ENCODE data around the gene CD79B.
A peak's percentile ranks its signal among the peaks of the same experiment; 100 is the strongest.
"Not testable (repeated sequence)": the region's sequence is repeated elsewhere in the genome, so short reads cannot be mapped to it uniquely, and the experiment has no call there.

Gene CD79B

DNA sequence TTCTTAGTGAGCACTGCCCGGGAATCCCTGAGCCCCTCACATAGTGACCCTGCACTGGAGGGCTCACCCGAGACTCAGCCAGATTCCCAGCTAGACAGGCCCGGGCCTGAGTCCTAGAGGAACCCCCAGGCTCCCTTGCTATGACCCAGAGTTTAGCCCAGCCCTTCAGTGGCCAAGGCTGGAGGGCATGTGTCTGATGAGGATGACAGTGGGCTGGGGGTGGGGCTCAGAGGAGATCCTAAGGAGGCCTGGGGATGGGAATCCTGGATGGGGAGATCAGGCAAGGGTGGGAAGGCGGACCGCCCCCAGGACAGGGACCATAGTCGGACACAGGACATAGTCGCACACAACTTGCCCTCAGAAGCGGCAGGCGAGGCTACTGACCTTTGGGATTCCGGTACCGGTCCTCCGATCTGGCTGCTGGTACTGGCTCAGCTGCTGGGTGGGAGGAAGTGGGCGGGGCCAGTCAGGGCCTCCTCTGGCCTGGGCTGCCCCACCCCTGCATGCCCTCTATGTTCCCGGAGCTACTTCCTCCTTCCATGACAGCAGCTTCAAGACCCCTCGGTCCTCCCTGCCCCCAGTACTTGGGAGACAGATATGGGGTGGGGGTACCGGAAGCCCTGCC lies 1.1 kb downstream of the CD79B start:
- DNase-seq, result peak; percentile 82

DNA sequence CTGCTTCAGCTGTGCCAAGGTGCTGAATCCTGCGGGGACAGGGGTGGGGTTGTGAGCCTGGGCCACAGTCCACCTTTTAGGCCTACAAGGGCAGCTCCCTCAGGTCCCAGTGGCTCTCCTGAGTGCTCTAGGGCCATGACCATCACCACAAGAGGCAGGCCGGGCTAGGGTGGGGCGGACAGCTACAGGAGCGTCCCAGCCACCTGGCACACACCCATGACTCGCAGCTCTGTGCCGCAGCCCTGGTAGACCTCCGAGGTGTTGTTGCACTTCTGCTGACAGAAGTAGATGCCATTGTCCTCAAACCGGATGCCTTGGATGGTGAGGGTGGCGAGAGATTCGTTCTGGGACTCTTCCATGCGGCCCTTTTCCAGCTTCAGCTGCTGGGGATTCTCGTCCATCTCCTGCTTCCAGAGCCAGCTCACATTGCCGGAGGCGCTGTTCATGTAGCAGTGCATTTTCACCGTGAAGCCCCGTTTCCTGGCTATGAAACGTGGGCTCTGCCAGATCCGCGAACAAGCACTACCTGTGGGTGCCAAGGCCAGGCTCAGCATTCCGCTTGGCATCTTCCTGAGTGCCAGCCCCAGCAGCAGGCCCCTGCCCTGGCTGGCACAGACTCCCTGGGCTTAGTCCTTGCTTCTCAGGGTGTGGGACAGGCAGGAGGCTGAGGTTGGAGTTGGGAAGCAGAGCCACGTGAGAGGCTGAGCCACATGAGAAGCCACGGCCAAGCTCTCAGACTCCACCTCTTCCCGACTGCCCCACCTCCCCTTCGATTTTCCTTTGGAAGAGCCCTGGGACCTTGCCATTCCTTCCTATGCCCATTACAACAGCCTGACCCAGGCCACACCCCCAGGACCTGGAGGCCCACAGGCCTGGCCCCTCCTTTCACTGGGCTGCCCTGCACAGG lies 2.0 kb downstream of the CD79B start:
- no peak for DNase-seq

DNA sequence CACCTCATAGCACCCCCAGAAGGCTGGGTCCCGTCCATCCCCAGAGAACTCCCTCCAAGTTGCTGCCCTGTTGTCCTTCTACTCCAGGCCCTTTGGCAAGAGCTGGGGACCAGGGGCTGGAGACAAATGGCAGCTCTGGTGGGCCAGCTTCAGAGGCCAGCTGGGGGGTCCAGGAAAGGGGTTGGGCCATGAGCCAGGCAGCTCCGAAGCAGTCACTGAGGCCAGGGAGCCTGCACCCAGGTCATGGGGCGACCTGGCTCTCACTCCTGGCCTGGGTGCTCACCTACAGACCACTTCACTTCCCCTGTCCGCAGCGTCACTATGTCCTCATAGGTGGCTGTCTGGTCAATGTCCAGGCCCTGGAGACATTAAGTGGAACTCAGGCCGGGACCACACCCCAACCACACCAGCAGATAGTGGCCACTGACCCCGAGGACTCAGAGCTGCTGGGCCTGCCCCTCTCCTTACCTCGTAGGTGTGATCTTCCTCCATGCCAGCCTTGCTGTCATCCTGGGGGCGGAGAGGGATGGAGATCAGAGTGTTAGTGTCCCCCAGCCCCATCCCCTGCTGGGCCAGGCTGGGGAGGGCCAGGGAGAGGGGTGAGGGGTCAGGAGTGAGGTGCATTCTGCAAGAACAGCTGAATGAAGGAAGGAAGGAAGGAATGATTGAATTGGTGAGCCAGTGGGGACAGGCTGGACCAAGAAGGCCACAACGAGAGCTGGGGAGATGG lies 3.0 kb downstream of the CD79B start:
- DNase-seq, result no peak

DNA sequence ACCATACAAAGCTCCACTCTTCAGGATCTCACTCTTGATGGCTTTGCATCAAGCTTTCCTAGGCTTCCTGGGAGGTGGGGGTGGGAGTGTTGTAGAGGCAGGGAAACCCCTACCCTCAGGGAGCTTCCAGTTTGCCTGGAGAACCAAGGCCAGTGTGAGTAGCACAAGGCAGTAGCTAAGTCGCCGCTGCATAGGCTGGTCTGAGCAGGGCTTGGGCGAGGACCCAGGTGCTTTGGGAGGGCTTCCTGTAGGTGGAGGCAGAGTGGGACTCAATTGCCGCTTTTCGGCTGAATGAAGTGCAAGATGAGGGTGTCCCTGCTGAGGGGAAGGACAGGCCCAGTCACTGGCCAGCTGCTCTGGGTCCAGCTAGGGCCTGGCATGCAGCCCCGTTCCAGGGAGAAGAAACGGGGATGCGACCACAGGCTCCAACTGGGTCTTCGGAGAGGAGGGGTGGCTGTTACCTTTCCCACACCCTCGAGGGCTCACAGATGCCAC lies 3.9 kb downstream of the CD79B start:
- no peak for DNase-seq

DNA sequence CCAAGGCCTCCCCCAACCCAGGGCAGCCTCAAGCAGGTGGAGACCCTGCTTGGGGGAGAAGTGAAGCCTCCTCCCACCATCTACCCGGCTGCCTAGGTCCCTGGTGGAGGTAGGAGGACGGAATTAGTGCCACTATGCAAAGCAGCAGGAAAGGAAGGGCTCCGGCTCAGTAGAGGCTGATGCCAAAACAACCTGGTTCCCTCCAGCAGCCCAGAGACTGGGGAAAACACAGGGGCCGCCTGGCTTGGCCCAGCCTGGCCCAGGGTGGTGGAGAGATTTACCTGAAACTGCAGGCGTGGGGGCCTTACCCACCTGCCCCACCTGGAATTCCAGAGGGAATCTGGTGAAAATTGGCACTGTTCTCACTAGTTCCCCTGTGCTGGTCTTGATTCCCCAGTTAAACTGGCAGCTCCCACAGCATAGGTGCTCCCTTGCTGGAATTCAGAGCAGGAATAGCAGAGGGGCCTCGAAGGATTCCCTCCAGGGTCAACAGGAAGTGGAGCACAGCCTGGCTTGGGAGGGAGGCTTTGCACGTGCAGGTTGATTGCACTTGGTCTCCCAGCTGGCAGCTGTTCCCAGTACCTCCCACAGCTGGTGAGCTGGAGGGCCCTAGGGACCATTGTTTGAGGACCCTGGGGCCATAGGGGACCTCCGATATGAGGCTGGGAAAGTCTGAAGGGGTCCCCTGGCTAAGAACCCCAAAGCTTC lies 4.5 kb downstream of the CD79B start:
- DNase-seq, result no peak

DNA sequence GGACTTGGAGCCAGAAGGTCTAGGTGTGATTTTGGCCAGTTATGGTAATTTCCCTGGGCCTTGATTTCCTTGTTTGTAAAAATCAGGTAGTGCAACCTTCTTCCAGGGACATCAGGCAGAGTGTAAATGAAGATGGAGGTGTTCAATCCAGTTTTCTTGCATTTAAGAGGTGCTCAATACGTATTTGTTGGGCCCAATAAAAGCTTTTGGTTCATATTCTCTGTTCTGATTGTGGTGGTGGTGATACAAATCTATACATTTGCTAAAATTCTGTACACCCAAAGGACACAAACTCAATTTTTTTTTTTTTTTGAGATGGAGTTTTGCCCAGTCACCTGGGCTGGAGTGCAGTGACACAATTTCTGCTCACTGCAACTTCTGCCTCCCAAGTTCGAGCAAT lies 6.0 kb downstream of the CD79B start:
- DNase-seq, result no peak

DNA sequence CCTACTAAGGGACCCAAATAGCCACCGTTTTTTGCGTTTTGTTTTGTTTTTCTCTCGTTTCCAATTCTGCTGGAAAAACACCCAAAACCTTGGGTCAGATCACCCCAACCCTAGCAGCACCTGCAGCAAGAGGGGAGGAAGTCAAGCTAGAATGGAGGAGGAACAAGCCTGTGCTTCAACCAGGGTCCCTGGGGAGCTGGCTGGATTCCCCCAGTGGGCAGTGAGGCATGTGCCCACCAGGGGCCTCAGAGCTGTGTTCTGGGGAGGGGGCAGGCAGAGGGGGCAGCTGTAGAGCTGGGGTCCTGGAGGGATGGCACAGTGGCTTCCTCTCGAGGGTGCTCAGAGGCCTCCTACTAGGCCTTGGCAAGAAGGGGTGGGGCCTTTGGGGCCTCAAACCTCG lies 6.5 kb downstream of the CD79B start:
- DNase-seq, result no peak

DNA sequence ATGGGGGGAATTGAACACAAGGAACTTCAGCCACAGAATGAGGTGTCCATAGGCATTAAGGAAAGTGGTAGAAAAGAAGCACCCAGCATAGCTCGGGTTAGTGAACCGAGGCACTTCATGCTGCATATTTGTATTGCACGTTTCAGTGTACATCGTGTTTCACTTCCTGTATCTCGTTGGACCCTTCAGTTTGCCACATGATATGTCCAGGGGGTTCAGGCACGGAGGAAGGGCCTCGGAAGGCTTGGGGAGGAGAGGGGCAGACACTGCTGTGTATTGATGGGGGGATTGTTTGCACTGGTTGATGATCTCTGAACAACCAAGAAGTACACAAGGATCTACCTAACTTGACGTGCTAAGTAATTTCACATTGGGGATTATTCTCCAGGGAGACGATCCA lies 9.7 kb downstream of the CD79B start:
- DNase-seq, result not testable (repeated sequence)

DNA sequence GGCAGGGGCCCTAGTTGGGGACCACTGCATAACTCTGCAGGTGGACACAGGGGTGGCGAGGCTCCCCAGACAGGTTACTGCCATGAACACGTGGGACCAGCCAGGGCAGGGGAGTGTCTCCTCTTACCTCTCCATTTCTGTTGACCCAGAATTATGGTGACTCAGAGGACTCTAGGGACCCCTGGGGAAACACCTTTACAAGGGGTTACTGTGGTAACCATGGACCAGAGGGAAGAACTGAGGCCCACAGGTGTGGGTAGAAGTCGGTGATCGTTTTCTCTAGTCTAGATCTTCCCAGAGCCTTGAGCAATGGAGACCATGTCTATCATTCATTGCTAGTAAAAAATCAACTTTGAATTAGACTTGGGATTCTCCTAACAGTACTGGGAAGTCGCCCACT lies 11.4 kb downstream of the CD79B start:
- not testable (repeated sequence) for DNase-seq

DNA sequence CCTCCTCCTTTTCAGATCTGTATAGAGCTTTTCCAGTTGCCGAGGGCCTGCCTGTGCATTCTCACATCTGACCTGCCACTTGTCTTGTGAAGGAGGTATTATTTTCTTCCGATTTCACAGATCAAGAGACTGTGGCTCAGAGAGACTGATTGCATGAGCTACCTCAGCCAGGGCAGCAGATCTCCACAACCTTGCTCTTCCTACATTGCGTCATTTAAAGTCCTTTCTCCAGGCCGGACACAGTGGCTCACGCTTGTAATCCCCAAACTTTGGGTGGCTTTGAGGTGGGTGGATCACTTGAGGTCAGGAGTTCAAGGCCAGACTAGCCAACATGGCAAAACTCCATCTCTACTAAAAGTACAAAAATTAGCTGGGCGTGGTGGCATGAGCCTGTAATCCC lies 12.1 kb downstream of the CD79B start:
- DNase-seq, result not testable (repeated sequence)

DNA sequence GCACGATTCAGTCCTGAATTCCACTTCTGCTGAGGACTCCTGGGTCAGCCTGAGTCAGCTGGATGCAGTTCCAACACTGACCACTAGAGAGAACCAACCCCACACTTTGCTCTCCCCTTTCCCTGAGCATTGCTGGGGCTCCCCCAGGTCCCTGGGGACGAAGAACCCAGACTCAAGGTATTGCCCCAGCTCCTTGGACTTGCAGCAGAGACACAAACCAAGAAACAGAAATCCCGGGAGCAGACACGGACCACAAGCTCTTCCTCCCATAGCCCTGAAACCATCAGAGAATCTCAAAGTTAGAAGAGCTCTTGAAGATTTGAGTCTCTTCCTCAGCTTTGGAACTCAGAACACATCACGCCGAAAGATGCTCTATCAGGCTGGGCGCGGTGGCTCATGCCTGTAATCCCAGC lies 12.8 kb downstream of the CD79B start:
- DNase-seq, result peak; percentile 81

DNA sequence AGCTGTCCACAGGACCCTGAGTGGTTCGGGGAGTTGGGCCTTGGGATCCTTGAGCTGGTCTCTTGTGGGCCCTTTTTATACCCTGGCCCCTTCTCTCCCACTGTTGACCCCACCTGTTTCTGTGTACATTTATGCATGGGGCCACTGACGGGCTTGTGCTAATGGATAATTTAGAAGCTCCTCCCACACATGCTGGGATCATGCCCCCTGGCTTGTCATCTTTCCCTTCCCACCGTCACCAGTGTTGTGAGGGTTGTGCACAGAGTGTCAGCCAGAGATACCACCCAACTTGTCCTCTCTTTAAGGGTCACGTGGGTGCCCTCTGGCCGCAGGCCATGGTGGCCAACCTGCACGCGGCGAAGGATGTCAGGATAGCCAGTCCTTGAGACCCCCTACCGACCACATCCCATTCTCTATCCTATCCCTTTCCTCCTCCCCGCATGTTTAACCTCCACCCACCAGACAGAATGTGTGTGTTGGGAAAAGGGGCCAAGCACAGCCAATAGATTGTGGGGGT lies 13.3 kb downstream of the CD79B start, which contains the start of gene GH1:
GH1 (minus strand) TSS at position 51 of the 517 bp plus-strand sequence. CDS start 63 bp downstream, outside the sequence.
- not testable (repeated sequence) for DNase-seq

DNA sequence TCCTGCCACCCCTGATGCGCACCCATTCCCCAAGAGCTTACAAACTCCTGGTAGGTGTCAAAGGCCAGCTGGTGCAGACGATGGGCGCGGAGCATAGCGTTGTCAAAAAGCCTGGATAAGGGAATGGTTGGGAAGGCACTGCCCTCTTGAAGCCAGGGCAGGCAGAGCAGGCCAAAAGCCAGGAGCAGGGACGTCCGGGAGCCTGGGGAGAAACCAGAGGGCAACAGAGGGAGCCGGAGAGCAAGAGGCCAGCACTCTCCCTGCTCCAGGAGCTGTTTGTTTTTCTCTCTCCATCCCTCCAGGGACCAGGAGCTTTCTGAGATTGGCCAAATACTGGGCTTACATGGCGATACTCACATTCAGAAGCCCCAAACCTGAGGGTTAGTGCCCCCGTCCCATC lies 13.8 kb downstream of the CD79B start:
- DNase-seq, result no peak

DNA sequence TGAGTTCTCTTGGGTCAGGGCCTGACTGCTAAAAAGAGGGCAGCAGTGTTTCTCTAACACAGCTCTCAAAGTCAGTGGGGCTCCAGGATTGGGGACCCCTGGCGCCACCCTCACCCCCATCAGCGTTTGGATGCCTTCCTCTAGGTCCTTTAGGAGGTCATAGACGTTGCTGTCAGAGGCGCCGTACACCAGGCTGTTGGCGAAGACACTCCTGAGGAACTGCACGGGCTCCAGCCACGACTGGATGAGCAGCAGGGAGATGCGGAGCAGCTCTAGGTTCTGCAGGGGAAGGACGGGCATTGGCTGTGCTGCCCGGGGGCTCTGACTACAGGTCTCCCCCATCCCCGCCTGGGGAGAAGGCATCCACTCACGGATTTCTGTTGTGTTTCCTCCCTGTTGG lies 14.5 kb downstream of the CD79B start:
- DNase-seq, result no peak

DNA sequence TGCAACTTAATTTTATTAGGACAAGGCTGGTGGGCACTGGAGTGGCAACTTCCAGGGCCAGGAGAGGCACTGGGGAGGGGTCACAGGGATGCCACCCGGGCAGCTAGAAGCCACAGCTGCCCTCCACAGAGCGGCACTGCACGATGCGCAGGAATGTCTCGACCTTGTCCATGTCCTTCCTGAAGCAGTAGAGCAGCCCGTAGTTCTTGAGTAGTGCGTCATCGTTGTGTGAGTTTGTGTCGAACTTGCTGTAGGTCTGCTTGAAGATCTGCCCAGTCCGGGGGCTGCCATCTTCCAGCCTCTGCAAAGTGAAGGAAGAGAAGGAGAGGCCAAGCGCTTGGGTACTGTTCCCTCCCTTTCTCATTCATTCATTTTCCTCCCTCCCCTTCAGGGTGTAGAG lies 14.9 kb downstream of the CD79B start:
- not testable (repeated sequence) for DNase-seq

DNA sequence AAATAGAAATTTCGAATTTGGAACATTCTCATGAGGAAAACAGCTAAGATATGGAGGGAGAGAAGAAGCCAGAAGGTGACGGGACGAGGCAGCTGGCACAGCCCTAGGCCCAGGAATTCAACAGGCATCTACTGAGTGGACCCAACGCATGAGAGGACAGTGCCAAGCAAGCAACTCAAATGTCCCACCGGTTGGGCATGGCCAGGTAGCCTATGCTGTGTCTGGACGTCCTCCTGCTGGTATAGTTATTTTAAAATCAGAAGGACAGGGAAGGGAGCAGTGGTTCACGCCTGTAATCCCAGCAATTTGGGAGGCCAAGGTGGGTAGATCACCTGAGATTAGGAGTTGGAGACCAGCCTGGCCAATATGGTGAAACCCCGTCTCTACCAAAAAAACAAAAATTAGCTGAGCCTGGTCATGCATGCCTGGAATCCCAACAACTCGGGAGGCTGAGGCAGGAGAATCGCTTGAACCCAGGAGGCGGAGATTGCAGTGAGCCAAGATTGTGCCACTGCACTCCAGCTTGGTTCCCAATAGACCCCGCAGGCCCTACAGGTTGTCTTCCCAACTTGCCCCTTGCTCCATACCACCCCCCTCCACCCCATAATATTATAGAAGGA lies 15.5 kb downstream of the CD79B start:
- DNase-seq, result no peak

DNA sequence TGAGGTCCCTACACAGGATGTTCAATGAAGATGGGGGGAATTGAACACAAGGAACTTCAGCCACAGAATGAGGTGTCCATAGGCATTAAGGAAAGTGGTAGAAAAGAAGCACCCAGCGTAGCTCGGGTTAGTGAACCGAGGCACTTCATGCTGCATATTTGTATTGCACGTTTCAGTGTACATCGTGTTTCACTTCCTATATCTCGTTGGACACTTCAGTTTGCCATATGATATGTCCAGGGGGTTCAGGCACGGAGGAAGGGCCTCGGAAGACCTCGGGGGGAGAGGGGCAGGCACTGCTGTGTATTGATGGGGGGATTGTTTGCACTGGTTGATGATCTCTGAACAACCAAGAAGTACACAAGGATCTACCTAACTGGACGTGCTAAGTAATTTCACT lies 16.4 kb downstream of the CD79B start:
- DNase-seq, result not testable (repeated sequence)

DNA sequence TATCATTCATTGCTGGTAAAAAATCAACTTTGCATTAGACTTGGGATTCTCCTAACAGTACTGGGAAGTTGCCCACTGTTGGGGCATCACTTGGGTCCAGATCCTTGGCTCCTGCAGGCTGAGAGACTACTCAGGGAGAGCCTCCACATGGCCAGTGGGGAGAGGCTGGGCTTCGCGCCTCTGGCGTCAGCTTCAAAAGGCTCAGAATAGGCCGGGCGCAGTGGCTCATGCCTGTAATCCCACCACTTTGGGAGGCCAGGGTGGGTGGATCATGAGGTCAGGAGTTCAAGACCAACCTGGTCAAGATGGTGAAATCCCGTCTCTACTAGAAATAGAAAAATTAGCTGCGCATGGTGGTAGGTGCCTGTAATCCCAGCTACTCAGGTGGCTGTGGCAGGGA lies 17.7 kb downstream of the CD79B start:
- DNase-seq, result no peak

DNA sequence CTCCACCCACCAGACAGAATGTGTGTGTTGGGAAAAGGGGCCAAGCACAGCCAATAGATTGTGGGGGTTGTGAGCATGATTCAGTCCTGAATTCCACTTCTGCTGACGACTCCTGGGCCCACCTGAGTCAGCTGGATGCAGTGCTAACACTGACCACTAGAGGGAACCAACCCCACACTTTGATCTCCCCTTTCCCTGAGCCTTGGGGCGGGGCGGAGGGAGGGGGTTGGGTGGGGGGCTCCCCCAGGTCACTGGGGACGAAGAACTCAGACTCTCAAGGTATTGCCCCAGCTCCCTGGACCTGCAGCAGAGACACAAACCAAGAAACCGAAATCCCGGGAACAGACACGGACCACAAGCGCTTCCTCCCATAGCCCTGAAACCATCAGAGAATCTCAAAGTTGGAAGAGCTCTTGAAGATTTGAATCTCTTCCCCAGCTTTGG lies 20.5 kb downstream of the CD79B start:
- peak; percentile 73 for DNase-seq

DNA sequence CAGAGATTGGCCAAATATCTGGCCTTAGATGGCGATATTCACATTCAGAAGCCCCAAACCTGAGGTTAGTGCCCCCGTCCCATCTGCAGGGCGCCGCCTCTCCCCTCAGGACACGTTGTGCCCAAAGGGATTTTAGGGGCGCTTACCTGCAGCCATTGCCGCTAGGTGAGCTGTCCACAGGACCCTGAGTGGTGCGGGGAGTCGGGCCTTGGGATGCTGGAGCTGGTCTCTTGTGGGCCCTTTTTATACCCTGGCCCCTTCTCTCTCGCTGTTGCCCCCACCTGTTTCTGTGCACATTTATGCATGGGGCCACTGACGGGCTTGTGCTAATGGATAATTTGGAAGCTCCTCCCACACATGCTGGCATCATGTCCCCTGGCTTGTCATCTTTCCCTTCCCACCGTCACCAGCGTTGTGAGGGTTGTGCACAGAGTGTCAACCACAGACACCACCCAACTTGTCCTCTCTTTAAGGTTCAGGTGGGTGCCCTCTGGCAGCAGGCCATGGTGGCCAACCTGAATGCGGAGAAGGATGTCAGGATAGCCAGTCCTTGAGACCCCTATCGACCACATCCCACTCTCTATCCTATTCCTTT lies 21.0 kb downstream of the CD79B start, which contains the start of gene CSHL1:
CSHL1 (minus strand) TSS at position 218 of the 595 bp plus-strand sequence; CDS start at position 156, 62 bp downstream.
- DNase-seq, result no peak

DNA sequence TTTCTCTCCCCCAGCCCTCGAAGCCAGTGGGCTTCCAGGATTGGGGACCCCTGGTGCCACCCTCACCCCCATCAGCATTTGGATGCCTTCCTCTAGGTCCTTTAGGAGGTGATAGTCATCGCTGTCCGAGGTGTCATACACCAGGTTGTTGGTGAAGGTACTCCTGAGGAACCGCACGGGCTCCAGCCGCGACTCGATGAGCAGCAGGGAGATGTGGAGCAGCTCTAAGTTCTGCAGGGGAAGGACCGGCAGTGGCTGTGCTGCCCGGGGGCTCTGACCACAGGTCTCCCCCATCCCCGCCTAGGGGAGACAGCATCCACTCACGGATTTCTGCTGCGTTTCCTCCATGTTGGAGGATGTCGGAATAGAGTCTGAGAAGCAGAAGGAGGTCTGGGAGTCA lies 22.0 kb downstream of the CD79B start:
- no peak for DNase-seq
